K562 (cell line): ENCODE measurements around the gene RNF150. TPM values are rescaled to one million over a fixed set of nuclear protein-coding genes. Genes with fewer than 3 reads are reported as not detected.

Source experiments
- ATAC-seq: fragments of 200-7000 bp; cut with Tn5 transposase; 3 replicates; pipeline ENCODE4 v1.9.1; 2020; ENCODE audit warnings: moderate library complexity
- BruUV-seq: library from RNA; stranded (reverse); fragments of 400-500 nt; replicated peaks from 2 replicates; lab custom pipeline; 2021; lab: Mats Ljungman, UMichigan
- CTCF ChIA-PET: fragments of 300-600 bp; formaldehyde crosslinking; extraction: SDS; loops from one replicate; lab custom pipeline; 2021; ENCODE audit warnings: low intra/inter-chr PET ratio; lab: Yijun Ruan, JAX
- POLR2A ChIA-PET: fragments of 300-600, 350-650 bp; sonication (Branson Sonifier 250); formaldehyde crosslinking; extraction: SDS; loops from one replicate; lab custom pipeline; 2021; ENCODE audit warnings: antibody characterized with exemption, inconsistent platforms; lab: Yijun Ruan, JAX
- DNase-seq, 4 experiments: peaks; one replicate each; pipeline versions ENCODE4 v3.0.0 to v3.0.0-alpha.2; 2011 to 2018; ENCODE audit warnings: low spot score in 3 of 4, mixed read lengths in 3 of 4; ENCODE audit errors: extremely low read depth in 1 of 4
- FAIRE-seq: peaks from 2 replicates; lab custom pipeline; 2011; peaks lifted over from hg19 to GRCh38; lab: Jason Lieb, UNC
- H2AFZ ChIP-seq: 2 replicates; pipeline ENCODE4 v1.6.0; 2011; ENCODE audit warnings: low read depth, low read length, control low read depth, inconsistent platforms
- H3K27ac ChIP-seq: fragments of 200-600 bp; 3 replicates; pipeline ENCODE4 v1.8.0; 2011; ENCODE audit warnings: low read depth, mild to moderate bottlenecking, control low read depth, inconsistent platforms, low read length, moderate library complexity, mixed read lengths; ENCODE audit errors: extremely low read depth
- H3K27me3 ChIP-seq, 2 experiments: fragments of 300-600 bp in 1 of 2; 2 replicates in 1 of 2; 3 replicates in 1 of 2; pipeline versions ENCODE4 v1.6.0 to v1.8.0; 2011; ENCODE audit warnings: inconsistent platforms in 2 of 2, low read length in 2 of 2, mild to moderate bottlenecking in 1 of 2, mixed read lengths in 1 of 2, moderate library complexity in 1 of 2; ENCODE audit not compliant: control insufficient read depth in 2 of 2, insufficient read depth in 2 of 2
- H3K36me3 ChIP-seq: fragments of 300-600 bp; 3 replicates; pipeline ENCODE4 v1.8.0; 2011; ENCODE audit warnings: mild to moderate bottlenecking, low read length, inconsistent platforms; ENCODE audit not compliant: control insufficient read depth, insufficient read depth
- H3K4me1 ChIP-seq, 2 experiments: fragments of 200-600 bp in 1 of 2; replicated peaks in 1 of 2; 2 replicates in 1 of 2; 3 replicates in 1 of 2; pipeline versions ENCODE4 v1.5.1 to v1.8.0; 2011; ENCODE audit warnings: inconsistent platforms in 2 of 2, low read length in 2 of 2, mild to moderate bottlenecking in 1 of 2, mixed read lengths in 1 of 2, moderate library complexity in 1 of 2; ENCODE audit not compliant: control insufficient read depth in 2 of 2, insufficient read depth in 2 of 2
- H3K4me2 ChIP-seq: 2 replicates; pipeline ENCODE4 v1.6.1; 2011; ENCODE audit warnings: low read length, control low read depth, inconsistent platforms, mixed read lengths; ENCODE audit not compliant: insufficient read depth
- H3K4me3 ChIP-seq: fragments of 200-600 bp; sonication (generic), shearing (Covaris generic); 2 replicates; pipeline ENCODE4 v1.5.1; 2016; ENCODE audit warnings: control low read depth, inconsistent platforms
- H3K79me2 ChIP-seq: fragments of 200-600 bp; 3 replicates; pipeline ENCODE4 v1.8.0; 2011; ENCODE audit warnings: low read length, inconsistent platforms; ENCODE audit not compliant: control insufficient read depth, insufficient read depth
- H3K9ac ChIP-seq, 2 experiments: 2 replicates each; pipeline versions ENCODE4 v1.6.0 to v1.6.1; 2011; ENCODE audit warnings: low read depth in 2 of 2, low read length in 2 of 2, control low read depth in 1 of 2, inconsistent platforms in 1 of 2, mild to moderate bottlenecking in 1 of 2, mixed read lengths in 1 of 2; ENCODE audit not compliant: insufficient read depth in 1 of 2
- H3K9me1 ChIP-seq: one replicate; pipeline ENCODE4 v1.6.0; 2011; ENCODE audit warnings: inconsistent platforms, mild to moderate bottlenecking, low read length, moderate library complexity; ENCODE audit not compliant: control insufficient read depth, insufficient read depth
- H3K9me3 ChIP-seq: replicated peaks from 2 replicates; pipeline ENCODE4 v1.5.1; 2011; ENCODE audit warnings: low read depth, low read length, inconsistent platforms; ENCODE audit not compliant: control insufficient read depth, insufficient read depth
- H4K20me1 ChIP-seq: replicated peaks from 2 replicates; pipeline ENCODE4 v1.6.1; 2011; ENCODE audit warnings: low read length, inconsistent platforms, mixed read lengths; ENCODE audit not compliant: control insufficient read depth, insufficient read depth
- CCNT2 ChIP-seq: IDR thresholded peaks from 2 replicates; pipeline ENCODE4 v1.6.1; 2011; ENCODE audit warnings: borderline replicate concordance, low read depth, mild to moderate bottlenecking, moderate library complexity, mixed read lengths, low read length; ENCODE audit not compliant: insufficient read length; ENCODE audit errors: extremely low read depth
- CGGBP1 ChIP-seq: fragments of 250-450 bp; sonication (Bioruptor Pico); IDR thresholded peaks from 2 replicates; pipeline ENCODE4 v1.9.0; 2021; ENCODE audit warnings: mild to moderate bottlenecking
- IRF9 ChIP-seq: fragments of 450-650 bp; IDR thresholded peaks from 2 replicates; pipeline ENCODE4 v1.6.1; 2016; ENCODE audit warnings: missing biosample characterization, missing genetic modification characterization
- NONO ChIP-seq, 2 experiments: fragments of 200-400 bp in 1 of 2; fragments of 450-650 bp in 1 of 2; formaldehyde crosslinking in 1 of 2; IDR thresholded peaks; 2 replicates each; pipeline ENCODE4 v1.6.1; 2017; ENCODE audit warnings: low read depth in 2 of 2, mild to moderate bottlenecking in 2 of 2, moderate library complexity in 2 of 2, low read length in 1 of 2
- PCBP1 ChIP-seq: fragments of 200-400 bp; formaldehyde crosslinking; IDR thresholded peaks from 2 replicates; pipeline ENCODE4 v1.6.1; 2018; ENCODE audit warnings: mild to moderate bottlenecking, low read depth, low read length; ENCODE audit not compliant: poor library complexity, severe bottlenecking
- PHTF2 ChIP-seq: fragments of 250-450 bp; sonication (Bioruptor Pico); IDR thresholded peaks from 2 replicates; pipeline ENCODE4 v1.5.0; 2021; ENCODE audit warnings: mild to moderate bottlenecking
- POU5F1 ChIP-seq: fragments of 150-350 bp; IDR thresholded peaks from 2 replicates; pipeline ENCODE4 v1.6.1; 2014; ENCODE audit warnings: borderline replicate concordance, low read length, low read depth, mild to moderate bottlenecking; ENCODE audit not compliant: partially characterized antibody
- VEZF1 ChIP-seq: fragments of 200-800 bp; sonication (Bioruptor generic); IDR thresholded peaks from 2 replicates; pipeline ENCODE4 v1.6.1; 2017; ENCODE audit warnings: missing genetic modification characterization, missing compliant biosample characterization
- WHSC1 ChIP-seq: IDR thresholded peaks from one replicate; pipeline ENCODE4 v1.6.1; 2012; ENCODE audit warnings: low read length, control low read depth, inconsistent platforms
- ZNF253 ChIP-seq: fragments of 250-450 bp; sonication (Bioruptor Pico); conservative IDR thresholded peaks from 2 replicates; pipeline ENCODE4 v1.6.1; 2021; ENCODE audit warnings: mild to moderate bottlenecking
- ZNF324 ChIP-seq: fragments of 250-450 bp; sonication (Bioruptor Pico); IDR thresholded peaks from 2 replicates; pipeline ENCODE4 v1.4.0; 2020; ENCODE audit warnings: mild to moderate bottlenecking
- WGBS: fragments of 100-300 bp; shearing (Covaris generic); methylation state at CpG from one replicate; pipeline ENCODE4 v1.1.6; 2016; ENCODE audit warnings: low coverage, mixed read lengths; ENCODE audit not compliant: insufficient coverage; ENCODE audit errors: missing lambda C conversion rate; 5-methylcytosine and 5-hydroxymethylcytosine counted together
- in situ Hi-C: fragments of 300-500 bp; cut with MboI; formaldehyde crosslinking; loops from 4 replicates; pipeline ENCODE4 v1.15.0; 2018; ENCODE audit warnings: inconsistent platforms, mixed read lengths
- intact Hi-C: fragments of 100-400 bp; cut with micrococcal nuclease; formaldehyde crosslinking; loops from 2 replicates; pipeline ENCODE4 v1.14.2; 2022
- polyA plus RNA-seq, 8 experiments: library from polyadenylated mRNA; depleted of rRNA in 4 of 8; stranded (reverse) in 5 of 8; unstranded in 3 of 8; fragments of >200 nt; fragmentation: Nextera tagmentation in 2 of 8; fragmentation: Illumina TruSeq in 1 of 8; extraction: Ambion mirVana in 2 of 8; extraction: Trizol in 1 of 8; gene quantifications; 2 replicates each; pipeline versions ENCODE4 v1.2.1 to v1.2.3, GENCODE V29; 2011 to 2014; ENCODE audit warnings: inconsistent platforms in 1 of 8, missing spikeins in 1 of 8
- total RNA-seq, 7 experiments: library from RNA; depleted of rRNA in 6 of 7; stranded (reverse); fragments of >200 nt in 6 of 7; fragmentation: Illumina TruSeq in 2 of 7; extraction: Trizol in 2 of 7; gene quantifications; 2 replicates each; pipeline versions ENCODE4 v1.2.1 to v1.2.3, GENCODE V29; 2011 to 2021; ENCODE audit warnings: low replicate concordance in 1 of 7

The RNF150 gene
- total and polyA plus RNA-seq, 9 of the 15 experiments (the other 6 are each of a cell fraction or from before 2014, with no cell fraction given), result 0.09 TPM; not detected in 8

- Histone ChIP-seq H3K4me3 (no peak overlapping the region), H3K4me2 (no peak overlapping the region), H3K27ac (no peak overlapping the region), H2AFZ (no peak overlapping the region), H4K20me1 (no peaks in the 10 kb centered on the region), H3K9me3 (no peaks in the 10 kb centered on the region), H3K36me3 (no peaks in the 10 kb centered on the region), H3K79me2 (no peaks in the 10 kb centered on the region), H3K4me1 (no peaks in the 10 kb centered on the region; a peak in 1 of 5 replicates), H3K9ac (no peak overlapping the region), H3K9me1 (no peaks in the 10 kb centered on the region), H3K27me3 (no peaks in the 10 kb centered on the region; a peak in 1 of 5 replicates)
- no peak for TF ChIP-seq CGGBP1 (CRISPR knock-in tag)
- no peak for TF ChIP-seq NONO (IDR thresholded peaks at IDR 0.05; ENCODE audit: low read depth in 2 of 2, low read length in 1 of 2)
- no peak for TF ChIP-seq POU5F1
- TF ChIP-seq ZNF253 (CRISPR knock-in tag), result no peak
- no peak for TF ChIP-seq CCNT2
- TF ChIP-seq PHTF2 (CRISPR knock-in tag), result no peak
- no peak for TF ChIP-seq IRF9 (tag)
- TF ChIP-seq PCBP1, result no peak
- TF ChIP-seq ZNF324, result no peak
- TF ChIP-seq VEZF1 (CRISPR knock-in tag), result no peak
- no peak for TF ChIP-seq WHSC1
- 0% methylated on average over 1 of the region's 1 CpG for WGBS
- POLR2A ChIA-PET, result no interaction called here
- FAIRE-seq (no peak), ATAC-seq (no peak), DNase-seq (no peak)
- in situ Hi-C loops, result no loop called here
- intact Hi-C loops, result no loop called here
- no TSS peak for BruUV-seq
- CTCF ChIA-PET, result no interaction called here
These were observed 55.6 kb downstream of the RNF150 start for GRCh38 chr4:141077611-141078225.
